ENCODE measurements around the gene F7.

The F7 gene

DNA sequence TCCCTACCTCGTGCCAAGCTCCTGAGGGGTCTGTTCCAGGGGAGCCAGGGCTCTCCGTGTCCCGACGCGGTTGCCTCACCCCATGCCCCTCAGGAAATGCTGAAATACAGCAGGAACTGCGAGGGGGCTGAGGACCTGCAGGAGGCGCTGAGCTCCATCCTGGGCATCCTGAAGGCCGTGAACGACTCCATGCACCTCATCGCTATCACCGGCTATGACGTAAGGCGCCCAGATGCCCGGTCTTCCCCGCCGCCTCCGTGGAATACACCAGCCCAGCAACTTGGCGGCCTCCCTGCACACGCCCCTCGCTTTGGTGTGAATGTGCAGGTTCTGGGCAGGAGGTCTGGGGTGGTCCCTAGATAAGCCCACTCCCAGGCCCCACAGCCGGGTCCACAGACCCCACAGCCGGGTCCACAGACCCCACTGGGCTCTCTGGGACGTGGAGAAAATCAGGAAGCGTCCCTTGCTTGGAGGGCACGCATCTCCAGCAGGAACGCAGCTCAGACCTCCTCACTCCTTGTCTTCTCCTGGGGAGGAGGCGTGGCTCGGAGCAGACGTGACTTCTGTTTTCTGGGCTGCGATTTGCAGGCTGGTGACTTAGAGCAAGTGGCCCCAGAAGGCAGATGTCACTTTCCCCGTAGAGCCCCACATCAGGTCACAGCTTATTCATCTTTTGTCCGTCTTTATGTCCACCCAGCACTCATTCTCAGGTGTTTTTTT lies 19.4 kb upstream of the F7 start:
- no peak for DNase-seq (ENCODE audit: low spot score)
- ChIA-PET POLR2A (ENCODE audit: low non-redundant PET) (no interaction called here), CTCF (interaction anchor here (1.1 kb wide), 1 partner anchor 18 kb away, joined by 4 read pairs; no protein-coding TSS in a partner anchor)
- TF ChIP-seq CTCF (conservative IDR thresholded peaks at IDR 0.05; ENCODE audit: low read depth), result no peak
- no peak overlapping the region for H3K27ac ChIP-seq

- DNase-seq (ENCODE audit: low spot score), result no peak
- ChIA-PET POLR2A (ENCODE audit: low non-redundant PET) (no interaction called here), CTCF (no interaction called here)
- no peak for TF ChIP-seq CTCF (conservative IDR thresholded peaks at IDR 0.05; ENCODE audit: low read depth)
- no peak overlapping the region for H3K27ac ChIP-seq
Measured at GRCh38 chr13:113086991-113087922, 18.3 kb upstream of the F7 start.

DNA sequence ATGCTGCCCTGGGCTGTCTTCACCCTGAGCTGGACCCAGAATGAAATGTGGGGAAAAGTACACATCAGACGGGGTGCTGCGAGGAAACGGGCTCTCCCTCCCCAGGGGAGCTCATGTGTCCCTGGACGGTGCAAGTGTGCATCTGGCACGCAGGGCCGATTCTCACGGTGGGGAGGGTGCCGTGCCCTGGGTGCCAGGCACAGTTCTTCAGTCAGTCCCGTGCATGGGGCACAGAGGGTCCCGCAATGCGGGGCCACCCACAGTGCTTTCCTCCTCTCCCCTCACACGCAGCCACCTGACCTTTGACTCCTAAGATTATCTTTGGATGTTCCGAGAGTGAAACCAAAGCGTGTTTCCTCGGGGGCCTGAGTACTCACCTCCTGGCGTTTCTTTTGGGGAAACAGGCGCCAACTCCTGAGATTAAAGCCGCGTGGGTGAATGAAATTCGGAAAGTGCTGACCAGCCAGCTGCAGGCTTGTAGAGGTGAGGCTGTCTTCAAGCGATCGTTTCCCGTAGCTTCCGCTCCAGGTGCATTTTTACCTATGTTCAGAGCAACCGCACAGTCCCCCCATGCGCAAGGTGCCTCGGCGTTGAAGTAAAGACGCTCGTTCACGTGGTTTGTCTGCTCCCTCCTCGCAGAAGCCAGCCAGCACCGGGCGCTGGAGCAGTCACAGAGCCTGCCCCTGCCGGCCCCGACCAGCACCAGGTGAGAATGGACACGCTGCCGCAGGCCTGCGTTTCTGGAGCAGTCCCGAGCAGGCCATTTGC lies 17.5 kb upstream of the F7 start:
- no peak for TF ChIP-seq CTCF (conservative IDR thresholded peaks at IDR 0.05; ENCODE audit: low read depth)
- ChIA-PET POLR2A (ENCODE audit: low non-redundant PET) (no interaction called here), CTCF (interaction anchor here (0.6 kb wide), 1 partner anchor 52 kb away, joined by 3 read pairs; no protein-coding TSS in a partner anchor)
- no peak for DNase-seq (ENCODE audit: low spot score)
- H3K27ac ChIP-seq, result no peak overlapping the region

- H3K27ac ChIP-seq, result no peak overlapping the region
- no peak for TF ChIP-seq CTCF (conservative IDR thresholded peaks at IDR 0.05; ENCODE audit: low read depth)
- no peak for DNase-seq (ENCODE audit: low spot score)
- CTCF ChIA-PET, result no interaction called here
- POLR2A ChIA-PET (ENCODE audit: low non-redundant PET), result no interaction called here
Measured at GRCh38 chr13:113088691-113089020, 16.9 kb upstream of the F7 start.

- no peak for DNase-seq (ENCODE audit: low spot score)
- ChIA-PET CTCF (no interaction called here), POLR2A (ENCODE audit: low non-redundant PET) (no interaction called here)
- TF ChIP-seq CTCF (conservative IDR thresholded peaks at IDR 0.05; ENCODE audit: low read depth), result no peak
- no peak overlapping the region for H3K27ac ChIP-seq
Measured at GRCh38 chr13:113089693-113090414, 15.7 kb upstream of the F7 start.

DNA sequence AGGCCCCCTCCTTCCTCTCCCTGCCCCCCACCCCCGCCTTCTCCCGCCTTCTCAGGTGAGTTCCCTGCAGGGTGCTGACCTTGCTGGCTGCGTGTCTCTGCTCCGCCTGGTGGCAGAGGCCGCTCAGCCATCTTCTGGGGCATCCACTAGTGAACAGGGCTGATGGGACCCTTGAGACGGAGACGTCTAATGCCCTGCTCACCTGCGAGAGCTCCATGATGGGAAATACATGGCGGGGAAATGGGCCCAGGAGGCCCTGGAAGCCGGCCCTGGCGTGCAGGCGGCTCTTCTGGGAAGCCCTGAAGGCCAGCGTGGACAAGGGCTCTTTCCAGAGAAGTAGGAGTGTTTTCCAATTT lies 15.2 kb upstream of the F7 start:
- ChIA-PET POLR2A (ENCODE audit: low non-redundant PET) (no interaction called here), CTCF (no interaction called here)

More for the DNA sequence above, 15.2 kb upstream of the F7 start:
- DNase-seq (ENCODE audit: low spot score), result no peak
- TF ChIP-seq CTCF (conservative IDR thresholded peaks at IDR 0.05; ENCODE audit: low read depth), result no peak
- no peak overlapping the region for H3K27ac ChIP-seq
